Stomach (tissue), 9 donors: ENCODE results near the gene MDM4. TPM values are rescaled to one million over a fixed set of nuclear protein-coding genes. Genes with fewer than 3 reads are reported as not detected.

ENCODE experiments used
- DNase-seq, 2 donors: peaks; one replicate each; pipeline versions ENCODE4 v3.0.0 to v3.0.0-alpha.2; 2013 to 2019
- H3K27ac ChIP-seq, 5 donors: fragments of 200-600 bp in 4 of 5; sonication (generic) in 4 of 5; one replicate each; pipeline ENCODE4 v1.5.1; 2013 to 2019; ENCODE audit warnings: mild to moderate bottlenecking in 1 of 5, moderate library complexity in 1 of 5
- H3K27me3 ChIP-seq, 3 donors: fragments of 200-600 bp; sonication (generic); one replicate each; pipeline ENCODE4 v1.5.1; 2017 to 2019; ENCODE audit warnings: mixed run types in 1 of 3
- H3K36me3 ChIP-seq, 4 donors: fragments of 200-600 bp; sonication (generic); 1 replicate in 3 of 4; 2 replicates in 1 of 4; pipeline ENCODE4 v1.5.1; 2016 to 2019
- H3K4me1 ChIP-seq, 4 donors: fragments of 200-600 bp; sonication (generic); one replicate each; pipeline ENCODE4 v1.5.1; 2016 to 2019
- H3K4me3 ChIP-seq, 4 donors: fragments of 200-600 bp; sonication (generic) in 3 of 4; one replicate each; pipeline ENCODE4 v1.5.1; 2016 to 2019; ENCODE audit warnings: mild to moderate bottlenecking in 1 of 4
- H3K9me3 ChIP-seq, 4 donors: fragments of 200-600 bp; sonication (generic); one replicate each; pipeline ENCODE4 v1.5.1; 2016 to 2019
- CTCF ChIP-seq, 7 experiments: fragments of 450-650 bp in 4 of 7; fragments of 200-600 bp in 3 of 7; sonication (generic) in 3 of 7; IDR thresholded peaks; one replicate each; pipeline ENCODE4 v1.5.1; 2016 to 2019; ENCODE audit warnings: antibody characterized with exemption in 7 of 7, control low read depth in 2 of 7, mild to moderate bottlenecking in 1 of 7
- EP300 ChIP-seq: sonication (generic); formaldehyde crosslinking; IDR thresholded peaks from one replicate; pipeline ENCODE4 v1.6.1; 2017; ENCODE audit warnings: antibody characterized with exemption
- POLR2A ChIP-seq, 4 donors: fragments of 450-650 bp; IDR thresholded peaks; one replicate each; pipeline ENCODE4 v1.6.1; 2016; ENCODE audit warnings: antibody characterized with exemption in 4 of 4, control low read depth in 2 of 4, mild to moderate bottlenecking in 1 of 4, moderate library complexity in 1 of 4
- POLR2AphosphoS5 ChIP-seq, 3 donors: sonication (generic); formaldehyde crosslinking; IDR thresholded peaks; one replicate each; pipeline ENCODE4 v1.6.1; 2016; ENCODE audit warnings: antibody characterized with exemption in 3 of 3
- WGBS, 5 donors: extraction: QIAGEN DNeasy Blood & Tissue Kit in 3 of 5; methylation state at CpG; one replicate each; pipeline versions ENCODE4 v1.1.5 to v1.1.7; 2013 to 2018; 5-methylcytosine and 5-hydroxymethylcytosine counted together
- intact Hi-C: fragments of 100-400 bp; cut with DNase I; formaldehyde crosslinking; loops from one replicate; pipeline ENCODE4 v1.15.1; 2023; ENCODE audit warnings: low total_unique reads
- polyA plus RNA-seq, 3 donors: library from polyadenylated mRNA; stranded (reverse); fragments of 200-250 nt; gene quantifications; one replicate each; pipeline ENCODE4 v1.2.3, GENCODE V29; 2013
- total RNA-seq, 5 donors: library from RNA; depleted of rRNA; stranded (reverse); fragments of >200 nt; gene quantifications; one replicate each; pipeline versions ENCODE4 v1.1.0 to v1.2.3, GENCODE V29; 2014 to 2016
- donor health status: healthy with polysubstance abuse.
- donor health status: Bipolar disorder and iron deficiency.
- donor health status: healthy.

The MDM4 gene
- total and polyA plus RNA-seq, 8 donors = 2.3 to 265 (median 44.4) TPM

- H3K4me3 ChIP-seq = peak within 1 kb of the TSS; percentile 63 to 82 (median 72)
- H3K27me3 ChIP-seq = no peaks in the 10 kb centered on the region
- intact Hi-C loops = loop anchor here (5.0 kb wide), 1 partner anchor 42 kb away; no protein-coding TSS in a partner anchor
- peaks cover 18 to 50% (median 35%) of the 10 kb centered on the region in 4 donors for H3K4me1 ChIP-seq
- H3K27ac ChIP-seq = peak within 1 kb of the TSS; percentile 88 to 99 (median 96)
- no peaks in the 10 kb centered on the region for H3K9me3 ChIP-seq
- H3K36me3 ChIP-seq = peaks cover 0 to 9% (median 4%) of the 10 kb centered on the region in 4 donors
- TF ChIP-seq CTCF (IDR thresholded peaks at IDR 0.05) (peak in 5 of 7 experiments; percentile 31 to 60 (median 47)), EP300 (no peak), POLR2A (IDR thresholded peaks at IDR 0.05) (peak in 1 of 4 donors; percentile 4), POLR2AphosphoS5 (IDR thresholded peaks at IDR 0.05) (peak; percentile 4 to 83 (median 71))
- WGBS, 5 donors = 0 to 1% (median 0%) methylated on average over 36 to 69 of the region's 69 CpGs
- peak; percentile 84 to 96 for DNase-seq
Measured at GRCh38 chr1:204494281-204495077, 21.7 kb upstream of the MDM4 start, which contains the start of gene PIK3C2B. Gene PIK3C2B (minus strand): TSS chr1:204494805. CDS start chr1:204469802, 25,003 bp downstream.

GRCh38 chr1:204495078-204495753 is 21.0 kb upstream of the MDM4 start:
- Histone ChIP-seq H3K36me3 (peaks cover 0 to 1% (median under 1%) of the 10 kb centered on the region in 4 donors), H3K27me3 (no peaks in the 10 kb centered on the region), H3K4me3 (peak overlapping the region; percentile 63 to 82 (median 72)), H3K9me3 (no peaks in the 10 kb centered on the region), H3K4me1 (peaks cover 18 to 44% (median 34%) of the 10 kb centered on the region in 4 donors), H3K27ac (peak overlapping the region; percentile 88 to 99 (median 96))
- intact Hi-C loops = no loop called here
- no peak for TF ChIP-seq POLR2AphosphoS5 (IDR thresholded peaks at IDR 0.05)
- no peak for TF ChIP-seq POLR2A (IDR thresholded peaks at IDR 0.05)
- TF ChIP-seq CTCF (IDR thresholded peaks at IDR 0.05) = no peak
- TF ChIP-seq EP300 = no peak
- WGBS, 5 donors = 1 to 4% (median 3%) methylated on average over 17 of the region's 17 CpGs
- DNase-seq = no peak

GRCh38 chr1:204495777-204496176 is 20.4 kb upstream of the MDM4 start:
- no peaks in the 10 kb centered on the region for H3K9me3 ChIP-seq
- no peak overlapping the region for H3K4me3 ChIP-seq
- TF ChIP-seq CTCF (IDR thresholded peaks at IDR 0.05) (no peak), POLR2AphosphoS5 (IDR thresholded peaks at IDR 0.05) (no peak), EP300 (no peak), POLR2A (IDR thresholded peaks at IDR 0.05) (no peak)
- intact Hi-C loops = no loop called here
- DNase-seq = no peak
- H3K27ac ChIP-seq = peak overlapping the region in 3 of 5 donors; percentile 93 to 99 (median 96)
- 42 to 68% (median 54%) methylated on average over 5 to 6 of the region's 6 CpGs for WGBS, 5 donors
- no peaks in the 10 kb centered on the region for H3K27me3 ChIP-seq
- H3K36me3 ChIP-seq = no peaks in the 10 kb centered on the region
- H3K4me1 ChIP-seq = peaks cover 18 to 41% (median 32%) of the 10 kb centered on the region in 4 donors

GRCh38 chr1:204498981-204499380 is 17.2 kb upstream of the MDM4 start:
- H3K4me3 ChIP-seq = no peak overlapping the region
- intact Hi-C loops = no loop called here
- H3K27ac ChIP-seq = no peak overlapping the region
- TF ChIP-seq CTCF (IDR thresholded peaks at IDR 0.05) = no peak
- TF ChIP-seq POLR2A (IDR thresholded peaks at IDR 0.05) = no peak
- no peak for TF ChIP-seq EP300
- no peak for TF ChIP-seq POLR2AphosphoS5 (IDR thresholded peaks at IDR 0.05)
- no peak for DNase-seq
- no peaks in the 10 kb centered on the region for H3K9me3 ChIP-seq
- WGBS, 5 donors = 70 to 81% (median 78%) methylated on average over 3 of the region's 3 CpGs
- no peaks in the 10 kb centered on the region for H3K36me3 ChIP-seq
- H3K27me3 ChIP-seq = no peaks in the 10 kb centered on the region
- peaks cover 8 to 20% (median 14%) of the 10 kb centered on the region in 4 donors for H3K4me1 ChIP-seq
